ENCODE data around the gene MTMR10. TPM values are rescaled to one million over a fixed set of nuclear protein-coding genes. Genes with fewer than 3 reads are reported as not detected.
A peak's percentile ranks its signal among the peaks of the same experiment; 100 is the strongest.

The MTMR10 gene
- total RNA-seq, 1 donor from 2014 or later, result 38.9 TPM

- no peak for DNase-seq (ENCODE audit: low spot score)
Measured at GRCh38 chr15:30921781-30922479, 69.5 kb downstream of the MTMR10 start.

DNA sequence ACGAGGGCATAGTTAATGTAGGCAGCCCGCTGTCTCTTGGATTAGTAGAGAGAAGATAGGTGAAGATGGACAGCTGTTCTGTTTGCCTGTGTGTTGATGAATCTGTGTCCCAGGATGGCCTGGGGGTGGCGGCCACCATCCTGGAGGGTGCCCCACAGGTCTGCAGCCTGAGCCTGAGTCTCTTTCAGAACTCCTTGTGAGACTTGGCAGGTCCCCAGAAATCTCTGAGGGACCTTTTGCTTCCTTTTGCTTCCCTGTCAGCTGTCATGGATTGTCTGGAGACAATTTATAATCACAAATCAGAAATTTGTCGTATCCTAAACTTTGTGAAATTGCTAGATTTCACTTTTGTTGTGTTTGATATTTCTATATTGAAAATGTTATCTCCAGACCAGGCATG is 70.3 kb downstream of the MTMR10 start:
- no peak for DNase-seq (ENCODE audit: low spot score)

DNA sequence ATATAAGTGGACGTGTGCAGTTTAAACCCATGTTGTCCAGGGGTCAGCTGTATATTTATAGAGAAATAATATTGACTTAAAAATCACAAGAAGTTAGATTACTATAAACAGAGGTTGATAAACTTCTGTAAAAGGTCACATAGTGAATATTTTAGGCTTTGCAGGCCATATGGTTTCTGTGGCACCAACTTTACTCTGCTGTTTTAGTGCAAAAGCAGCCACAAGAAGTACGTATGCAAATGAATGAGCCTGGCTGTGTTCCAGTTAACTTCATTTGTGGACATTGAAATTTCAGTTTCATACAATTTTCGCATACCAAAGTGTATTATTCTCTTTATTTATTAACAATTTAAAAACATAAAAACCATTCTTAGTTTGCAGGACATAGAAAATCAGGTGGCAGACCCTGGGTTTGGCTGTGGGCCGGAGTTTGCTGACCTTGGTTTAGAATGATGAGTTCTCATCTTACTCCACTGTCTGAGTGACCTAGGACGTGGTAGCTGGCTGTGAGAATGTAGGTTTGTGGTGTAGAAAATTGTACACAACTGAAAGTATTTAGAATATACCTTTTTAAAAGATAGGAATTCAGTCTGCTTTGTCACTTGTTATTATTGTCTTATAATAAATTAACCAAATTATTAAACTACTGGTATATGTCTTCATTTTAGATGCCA is 71.4 kb downstream of the MTMR10 start:
- DNase-seq (ENCODE audit: low spot score), result no peak

DNA sequence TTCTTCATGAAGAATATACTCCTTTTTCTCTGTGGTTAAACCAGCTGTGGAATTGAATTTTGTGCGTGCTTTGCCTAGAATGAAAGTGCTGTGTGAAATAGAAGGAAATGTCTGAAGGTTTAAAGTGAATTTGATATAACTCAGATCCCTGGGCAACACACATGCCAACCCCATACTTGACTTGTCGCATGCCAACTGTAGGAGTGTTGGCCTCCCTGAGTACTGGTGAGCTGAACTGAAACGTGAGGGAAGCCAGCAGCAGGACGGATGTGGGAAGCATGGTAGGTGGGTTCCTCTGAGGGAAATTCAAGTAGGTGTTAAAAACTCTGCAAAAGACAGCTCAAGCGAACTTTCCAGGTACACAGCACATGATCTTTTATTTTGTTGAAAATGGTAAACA is 73.1 kb downstream of the MTMR10 start:
- no peak for DNase-seq (ENCODE audit: low spot score)

- no peak for DNase-seq (ENCODE audit: low spot score)
Measured at GRCh38 chr15:30917675-30918074, 73.8 kb downstream of the MTMR10 start.

- no peak for DNase-seq (ENCODE audit: low spot score)
Measured at GRCh38 chr15:30917013-30917412, 74.4 kb downstream of the MTMR10 start.

DNA sequence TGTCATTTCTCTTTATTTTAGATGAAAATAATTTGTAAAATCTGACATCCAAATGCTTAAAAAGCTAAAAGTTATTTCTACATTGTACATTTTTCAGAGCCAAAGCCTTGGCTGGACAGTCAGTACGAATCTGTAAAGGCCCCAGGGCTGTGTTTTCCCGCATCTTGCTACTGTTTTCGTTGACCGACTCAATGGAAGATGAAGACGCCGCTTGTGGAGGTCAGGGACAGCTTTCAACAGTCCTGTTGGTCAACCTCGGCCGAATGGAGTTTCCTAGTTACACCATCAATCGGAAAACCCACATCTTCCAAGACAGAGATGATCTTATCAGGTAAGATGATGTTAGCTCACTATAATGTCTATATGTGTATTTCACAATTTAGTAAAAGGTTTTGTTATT is 77.7 kb downstream of the MTMR10 start:
- no peak for DNase-seq (ENCODE audit: low spot score)

DNA sequence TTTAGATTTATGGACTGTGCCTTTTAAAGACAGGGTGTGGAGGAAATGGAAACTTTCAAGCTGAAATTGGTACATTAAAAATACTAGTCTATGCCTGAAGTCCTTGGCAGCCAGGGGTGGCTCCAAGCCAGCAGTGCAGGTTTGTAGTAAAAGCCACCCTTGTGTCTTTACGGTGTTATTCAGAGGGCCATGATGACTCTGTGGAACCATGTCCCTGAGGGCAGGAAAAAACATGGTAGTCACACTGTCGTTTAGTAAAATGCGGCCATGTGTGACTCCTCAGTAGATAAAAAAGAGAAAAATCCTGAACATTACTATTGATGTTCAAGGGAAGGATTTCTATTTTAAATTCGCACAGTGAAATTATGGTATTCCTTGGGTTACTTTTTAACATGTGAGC is 85.1 kb downstream of the MTMR10 start:
- DNase-seq (ENCODE audit: low spot score), result no peak

- no peak for DNase-seq (ENCODE audit: low spot score)
Measured at GRCh38 chr15:30905821-30906220, 85.6 kb downstream of the MTMR10 start.

DNA sequence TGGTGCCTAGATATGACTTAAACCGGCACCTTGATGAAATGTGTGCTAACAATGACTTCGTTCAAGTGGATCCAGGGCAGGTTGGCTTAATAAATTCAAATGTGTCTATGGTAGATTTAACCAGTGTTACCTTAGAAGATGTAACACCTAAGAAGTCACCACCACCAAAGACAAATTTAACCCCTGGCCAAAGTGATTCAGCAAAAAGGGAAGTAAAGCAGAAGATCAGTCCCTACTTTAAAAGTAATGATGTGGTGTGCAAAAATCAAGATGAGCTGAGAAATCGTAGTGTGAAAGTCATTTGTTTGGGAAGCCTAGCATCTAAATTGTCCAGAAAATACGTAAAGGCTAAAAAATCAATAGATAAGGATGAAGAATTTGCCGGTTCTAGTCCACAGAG is 86.6 kb downstream of the MTMR10 start:
- no peak for DNase-seq (ENCODE audit: low spot score)

- DNase-seq (ENCODE audit: low spot score), result peak; percentile 92
Measured at GRCh38 chr15:30903497-30904187, 87.8 kb downstream of the MTMR10 start, which contains the start of gene FAN1. TSS of gene FAN1 (plus strand) at chr15:30903915. CDS start at chr15:30904664, 749 bp downstream.

DNA sequence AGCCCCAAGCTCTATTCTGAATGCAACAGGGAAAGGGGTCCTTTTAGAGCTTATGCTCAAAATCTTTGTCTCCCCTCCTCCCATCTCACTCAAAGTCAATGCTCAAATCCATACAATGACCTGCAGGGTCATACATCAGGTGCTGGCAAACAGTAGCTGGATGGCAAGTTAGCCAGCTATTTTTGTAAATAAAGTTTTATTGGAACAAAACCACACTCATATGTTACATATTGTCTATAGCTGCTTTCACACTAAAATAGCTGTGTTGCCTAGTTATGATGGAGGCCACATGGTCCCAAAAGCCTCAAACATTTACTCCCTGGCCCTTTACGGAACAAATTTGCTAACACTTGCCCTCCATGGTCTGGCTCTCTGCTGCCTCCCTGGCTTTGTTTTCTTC is 89.5 kb downstream of the MTMR10 start:
- DNase-seq (ENCODE audit: low spot score), result no peak

- DNase-seq (ENCODE audit: low spot score), result no peak
Measured at GRCh38 chr15:30896211-30896606, 95.2 kb downstream of the MTMR10 start.

DNA sequence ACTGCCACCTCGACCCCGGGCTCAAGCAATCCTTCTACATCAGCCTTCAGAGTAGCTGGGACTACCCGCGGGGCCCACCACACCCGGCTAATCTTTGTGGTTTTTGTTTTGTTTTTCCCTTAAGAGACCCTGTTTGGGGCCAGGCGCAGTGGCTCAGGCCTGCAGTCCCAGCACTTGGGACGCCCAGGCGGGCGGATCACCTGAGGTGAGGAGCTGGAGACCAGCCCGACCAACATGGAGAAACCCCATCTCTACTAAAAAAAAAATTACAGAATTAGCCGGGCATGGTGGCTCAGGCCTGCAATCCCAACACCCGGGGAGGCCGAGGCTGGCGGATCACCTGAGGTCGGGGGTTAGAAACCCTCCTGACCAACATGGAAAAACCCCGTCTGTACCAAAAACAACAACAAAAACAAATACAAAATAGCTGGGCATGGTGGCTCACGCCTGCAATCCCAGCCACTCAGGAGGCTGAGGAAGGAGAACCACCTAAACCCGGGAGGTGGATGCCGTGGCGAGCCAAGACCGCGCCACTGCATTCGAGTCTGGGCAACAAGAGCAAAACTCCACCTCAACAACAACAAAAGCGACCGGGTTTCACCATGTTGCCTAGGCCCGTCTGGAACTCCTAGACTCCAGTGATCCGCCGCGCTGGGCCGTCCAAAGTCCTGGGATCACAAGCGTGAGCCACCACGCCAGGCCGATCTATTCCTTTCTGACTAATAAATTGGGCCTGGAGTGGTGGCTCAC is 95.8 kb downstream of the MTMR10 start:
- DNase-seq (ENCODE audit: low spot score), result no peak

GRCh38 chr15:30889196-30889595 is 102.2 kb downstream of the MTMR10 start:
- DNase-seq (ENCODE audit: low spot score), result no peak

Other genes with a start within 250 kb of the MTMR10 start
- gene FAN1, start 87.7 kb downstream of the MTMR10 start, total RNA-seq, result 27.8 TPM
- gene TRPM1, start 110.1 kb upstream of the MTMR10 start, total RNA-seq, result not detected